Stimulated activated CD4-positive, alpha-beta T cell treated with anti-CD3 and anti-CD28 coated beads, Interleukin-4, amount 100 ng/mL, for 4 hours (primary cell): Measurements from ENCODE around the gene HIP1.
"Not testable (repeated sequence)": the region's sequence is repeated elsewhere in the genome, so short reads cannot be mapped to it uniquely, and the experiment has no call there.

Source experiments
- DNase-seq, 2 experiments: peaks; one replicate each; pipeline ENCODE4 v3.0.0-alpha.2; 2020

The HIP1 gene

GRCh38 chr7:75712517-75713361, 26.0 kb downstream of the HIP1 start:
- DNase-seq: no peak

- DNase-seq: no peak
Measured at GRCh38 chr7:75711656-75712514, 26.9 kb downstream of the HIP1 start.

GRCh38 chr7:75711076-75711475, 27.7 kb downstream of the HIP1 start:
- DNase-seq: no peak

- DNase-seq: no peak
Measured at GRCh38 chr7:75704928-75705327, 33.8 kb downstream of the HIP1 start.

- DNase-seq: no peak
Measured at GRCh38 chr7:75702515-75702914, 36.2 kb downstream of the HIP1 start.

GRCh38 chr7:75699993-75700392, 38.7 kb downstream of the HIP1 start:
- no peak for DNase-seq

GRCh38 chr7:75698358-75698757, 40.4 kb downstream of the HIP1 start:
- no peak for DNase-seq

GRCh38 chr7:75696263-75697037, 42.3 kb downstream of the HIP1 start:
- no peak for DNase-seq

- DNase-seq: no peak
Measured at GRCh38 chr7:75694638-75695399, 43.9 kb downstream of the HIP1 start.

- not testable (repeated sequence) for DNase-seq
Measured at GRCh38 chr7:75693668-75694067, 45.1 kb downstream of the HIP1 start.

- DNase-seq: no peak
Measured at GRCh38 chr7:75691793-75692543, 46.8 kb downstream of the HIP1 start.

- no peak for DNase-seq
Measured at GRCh38 chr7:75690121-75690523, 48.6 kb downstream of the HIP1 start.

GRCh38 chr7:75689246-75690099, 49.3 kb downstream of the HIP1 start:
- no peak for DNase-seq

- no peak for DNase-seq
Measured at GRCh38 chr7:75688200-75689136, 50.3 kb downstream of the HIP1 start.

- DNase-seq: no peak
Measured at GRCh38 chr7:75687246-75688088, 51.3 kb downstream of the HIP1 start.

GRCh38 chr7:75686551-75686950, 52.2 kb downstream of the HIP1 start:
- no peak for DNase-seq

- DNase-seq: not testable (repeated sequence)
Measured at GRCh38 chr7:75682052-75682451, 56.7 kb downstream of the HIP1 start.

- DNase-seq: no peak
Measured at GRCh38 chr7:75679060-75679459, 59.7 kb downstream of the HIP1 start.
